ENCODE results near the gene TMPRSS4. TPM values are rescaled to one million over a fixed set of nuclear protein-coding genes. Genes with fewer than 3 reads are reported as not detected.

Gene TMPRSS4
- total and polyA plus RNA-seq, 2 of the 4 experiments (the other 2 are of a cell fraction), result not detected

DNA sequence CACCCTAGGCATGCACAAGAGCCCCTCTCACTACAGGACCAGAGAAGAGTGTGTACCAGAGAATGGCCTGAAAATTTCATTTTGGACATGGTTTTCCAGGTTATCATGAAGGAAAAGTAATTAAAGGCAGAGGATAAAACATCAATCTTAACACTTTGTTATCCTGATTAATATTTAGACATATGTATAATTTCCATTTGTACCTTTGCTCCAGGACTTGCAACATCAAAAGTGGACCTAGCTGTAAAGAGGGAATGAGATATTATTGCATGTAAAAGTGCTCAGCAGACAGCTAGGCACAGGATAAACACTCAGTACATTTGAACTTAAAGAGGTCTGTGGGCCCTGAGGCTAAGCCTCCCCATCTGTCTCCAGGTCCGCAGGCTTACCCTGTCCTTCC is 77.8 kb downstream of the TMPRSS4 start:
- no peaks in the 10 kb centered on the region for H3K9me1 ChIP-seq (ENCODE audit: insufficient read depth, low read length)
- no peak overlapping the region for H3K9ac ChIP-seq (ENCODE audit: low read depth, low read length)
- no peak overlapping the region for H2BK5ac ChIP-seq (ENCODE audit: low read depth, low read length, poor library complexity, severe bottlenecking)
- CTCF ChIA-PET, result interaction anchor here (0.6 kb wide), 1 partner anchor 13 kb away, joined by 3 read pairs; no protein-coding TSS in a partner anchor
- no peaks in the 10 kb centered on the region for H3K79me1 ChIP-seq (ENCODE audit: low read depth in 1 of 2, low read length in 2 of 2)
- no peak overlapping the region for H2AK9ac ChIP-seq (replicated peaks; ENCODE audit: low read depth, low read length, poor library complexity)
- no peak for DNase-seq
- no peak overlapping the region for H2AFZ ChIP-seq (replicated peaks; ENCODE audit: low read length, poor library complexity)
- H2AK5ac ChIP-seq (ENCODE audit: low read depth, low read length), result no peak overlapping the region
- no peaks in the 10 kb centered on the region for H3K36me3 ChIP-seq (ENCODE audit: control insufficient read depth, insufficient read depth, low read length)
- no peak overlapping the region for H4K91ac ChIP-seq (ENCODE audit: insufficient read depth, low read depth, low read length)
- no peak overlapping the region for H3K18ac ChIP-seq (ENCODE audit: low read depth, low read length)
- H2BK15ac ChIP-seq (ENCODE audit: low read depth, low read length), result no peak overlapping the region
- no peak for ATAC-seq (ENCODE audit: low read depth)
- H4K8ac ChIP-seq (ENCODE audit: low read depth in 2 of 2, low read length in 2 of 2), result no peak overlapping the region
- BruUV-seq (replicated peaks), result no TSS peak
- H2BK20ac ChIP-seq (ENCODE audit: low read depth, low read length), result no peak overlapping the region
- no peak overlapping the region for H3K4me2 ChIP-seq (ENCODE audit: low read depth, low read length)
- dilution Hi-C loops (cut with HindIII; ENCODE audit: low sequenced_read_pairs, unreplicated experiment), result no loop called here
- H3K4ac ChIP-seq (ENCODE audit: low read depth, low read length), result no peak overlapping the region
- no peak overlapping the region for H3K23ac ChIP-seq (ENCODE audit: low read depth, low read length)
- in situ Hi-C loops (cut with MboI; ENCODE audit: low sequenced_read_pairs), result no loop called here
- intact Hi-C loops (cut with micrococcal nuclease), result no loop called here
- H3K4me3 ChIP-seq (ENCODE audit: insufficient read depth, low read depth, low read length), result no peak overlapping the region
- H3K56ac ChIP-seq (ENCODE audit: extremely low read depth, insufficient read depth, low read length), result no peak overlapping the region
- WGBS, 2 experiments (ENCODE audit: extremely low coverage in 2 of 2, insufficient read length in 1 of 2), result no CpG with 5 or more reads among the region's 1 CpG
- no peak for TF ChIP-seq BHLHE40 (IDR thresholded peaks at IDR 0.05; ENCODE audit: low read depth, low read length)
- TF ChIP-seq, protein P1, sequence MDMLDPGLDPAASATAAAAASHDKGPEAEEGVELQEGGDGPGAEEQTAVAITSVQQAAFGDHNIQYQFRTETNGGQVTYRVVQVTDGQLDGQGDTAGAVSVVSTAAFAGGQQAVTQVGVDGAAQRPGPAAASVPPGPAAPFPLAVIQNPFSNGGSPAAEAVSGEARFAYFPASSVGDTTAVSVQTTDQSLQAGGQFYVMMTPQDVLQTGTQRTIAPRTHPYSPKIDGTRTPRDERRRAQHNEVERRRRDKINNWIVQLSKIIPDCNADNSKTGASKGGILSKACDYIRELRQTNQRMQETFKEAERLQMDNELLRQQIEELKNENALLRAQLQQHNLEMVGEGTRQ (IDR thresholded peaks at IDR 0.05; ENCODE audit: low read depth, low read length), result no peak
- POLR2A ChIA-PET (ENCODE audit: unreplicated experiment), result no interaction called here
- H3K14ac ChIP-seq (replicated peaks; ENCODE audit: low read depth, low read length), result no peak overlapping the region
- H3K4me1 ChIP-seq (ENCODE audit: control insufficient read depth, insufficient read depth, low read length), result no peaks in the 10 kb centered on the region; the same call in 1 of the 2 replicates
- peaks cover 83% of the 10 kb centered on the region for H3K27me3 ChIP-seq (ENCODE audit: control insufficient read depth, insufficient read depth, low read length)
- no peak overlapping the region for H4K5ac ChIP-seq (ENCODE audit: low read depth, low read length)
- H3K27ac ChIP-seq (ENCODE audit: insufficient read depth, low read length), result no peak overlapping the region
- no peaks in the 10 kb centered on the region for H3K9me3 ChIP-seq (ENCODE audit: control insufficient read depth, insufficient read depth, low read length)
- H4K20me1 ChIP-seq (ENCODE audit: insufficient read depth, low read length), result no peaks in the 10 kb centered on the region
- H2BK120ac ChIP-seq (ENCODE audit: low read depth, low read length), result no peak overlapping the region

Data from IMR-90 (cell line).